Astrocyte (in vitro differentiated cells and primary cell): ENCODE data around the gene DHRS7B.
"Not testable (repeated sequence)": the region's sequence is repeated elsewhere in the genome, so short reads cannot be mapped to it uniquely, and the experiment has no call there.

ENCODE experiments used
- CTCF ChIP-seq: IDR thresholded peaks from 2 replicates; pipeline ENCODE4 v1.5.1; 2011; ENCODE audit warnings: low read depth, mild to moderate bottlenecking, inconsistent platforms, low read length, moderate library complexity; ENCODE audit not compliant: insufficient read depth
- EZH2 ChIP-seq: IDR thresholded peaks from 2 replicates; pipeline ENCODE4 v1.6.1; 2012; ENCODE audit warnings: mild to moderate bottlenecking, low read length, inconsistent platforms; ENCODE audit not compliant: insufficient read depth

GRCh38 chr17:21107067-21107650, 19.6 kb upstream of the DHRS7B start:
- not testable (repeated sequence) for TF ChIP-seq CTCF, EZH2
